Progenitor cell of endocrine pancreas (in vitro differentiated cells): ENCODE data around the gene SLC9A1. TPM values are rescaled to one million over a fixed set of nuclear protein-coding genes. Genes with fewer than 3 reads are reported as not detected.
A peak's percentile ranks its signal among the peaks of the same experiment; 100 is the strongest.

ENCODE experiments used
- DNase-seq: peaks from one replicate; pipeline ENCODE4 v3.0.0; 2021; ENCODE audit warnings: low spot score; ENCODE audit not compliant: unreplicated experiment
- H3K27ac Mint-ChIP-seq: 2 replicates; pipeline ENCODE4 v1.8.0; 2021; ENCODE audit warnings: mild to moderate bottlenecking, moderate library complexity, mixed read lengths
- H3K27me3 Mint-ChIP-seq: 2 replicates; pipeline ENCODE4 v1.8.0; 2021; ENCODE audit warnings: mixed read lengths
- H3K36me3 Mint-ChIP-seq: 2 replicates; pipeline ENCODE4 v1.8.0; 2022; ENCODE audit warnings: mixed read lengths; ENCODE audit not compliant: insufficient read depth
- H3K4me1 Mint-ChIP-seq: 2 replicates; pipeline ENCODE4 v1.8.0; 2021; ENCODE audit warnings: low read depth, mixed read lengths
- H3K4me3 Mint-ChIP-seq: 2 replicates; pipeline ENCODE4 v1.8.0; 2021; ENCODE audit warnings: low read depth, mild to moderate bottlenecking, moderate library complexity, mixed read lengths
- H3K9me3 Mint-ChIP-seq: 2 replicates; pipeline ENCODE4 v1.8.0; 2021; ENCODE audit warnings: low read depth, mixed read lengths
- CTCF ChIP-seq: fragments of 200-600 bp; sonication (generic); IDR thresholded peaks from one replicate; pipeline ENCODE4 v1.5.0; 2021; ENCODE audit warnings: antibody characterized with exemption, mild to moderate bottlenecking; ENCODE audit not compliant: unreplicated experiment
- total RNA-seq: library from RNA; stranded (reverse); gene quantifications from 2 replicates; pipeline ENCODE4 v1.2.1, GENCODE V29; 2021

The SLC9A1 gene
- total RNA-seq, 1 donor from 2014 or later = 19.6 TPM

DNA sequence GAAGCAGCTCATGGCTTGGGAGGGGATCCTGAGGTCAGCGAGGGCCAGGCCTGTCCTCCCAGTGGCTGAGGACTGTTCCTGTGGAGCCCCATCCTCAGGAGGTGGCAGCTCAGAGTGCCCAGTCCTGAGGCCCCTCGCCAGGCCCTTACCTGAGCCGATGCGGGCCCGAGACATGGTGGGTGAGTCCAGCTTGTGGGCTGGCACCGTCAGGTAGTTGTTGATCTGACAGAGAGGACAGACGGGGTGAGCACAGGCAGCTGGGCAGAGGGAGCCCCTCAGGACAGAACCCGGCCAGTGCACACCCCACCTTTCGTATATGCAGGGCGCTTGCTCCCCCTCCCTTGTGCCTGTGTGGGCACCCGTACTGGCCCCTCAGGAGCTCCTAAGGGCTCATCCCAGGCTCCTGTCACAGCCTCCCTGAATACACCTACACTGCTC lies 53.9 kb downstream of the SLC9A1 start:
- H3K4me3 Mint-ChIP-seq = no peak overlapping the region
- no peak for DNase-seq
- TF ChIP-seq CTCF = no peak
- H3K27ac Mint-ChIP-seq = no peak overlapping the region
- no peaks in the 10 kb centered on the region for H3K27me3 Mint-ChIP-seq
- peaks cover 2% of the 10 kb centered on the region for H3K36me3 Mint-ChIP-seq
- no peaks in the 10 kb centered on the region for H3K9me3 Mint-ChIP-seq
- H3K4me1 Mint-ChIP-seq = peaks cover 6% of the 10 kb centered on the region

DNA sequence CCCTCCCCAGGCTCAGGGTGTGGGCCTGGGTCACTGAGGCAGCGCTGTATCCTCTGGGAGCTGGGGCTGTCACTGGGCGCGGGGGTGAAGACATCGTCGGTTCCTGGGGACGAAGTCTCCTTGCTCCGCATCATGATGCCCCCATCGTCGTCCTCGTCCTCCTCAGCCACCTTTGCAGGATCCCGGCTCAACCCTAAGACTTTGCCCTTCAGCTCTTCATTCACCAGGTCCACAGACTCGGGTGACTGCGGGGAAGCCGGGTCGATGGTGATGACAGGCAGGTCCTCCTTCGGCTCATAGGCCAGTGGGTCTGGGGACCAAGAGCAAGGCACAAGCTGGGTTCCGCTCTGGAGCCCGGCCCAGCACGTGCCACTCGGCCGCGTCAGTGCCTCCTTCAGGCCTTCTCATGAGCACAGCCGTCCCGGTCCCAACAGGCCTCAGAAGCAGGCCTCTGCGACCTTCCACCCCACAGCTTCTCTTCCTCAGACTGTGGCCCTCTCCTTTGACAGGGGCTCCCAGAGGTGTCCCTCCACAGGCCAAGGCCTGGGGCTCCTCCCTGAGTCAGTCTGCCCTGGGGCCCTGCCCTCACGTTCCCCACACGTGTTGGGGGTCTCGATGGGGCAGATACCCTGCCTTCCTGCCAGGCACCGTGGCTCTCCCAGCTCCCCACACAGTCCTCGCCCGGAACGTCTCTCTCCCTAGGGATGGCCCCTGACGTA lies 54.4 kb downstream of the SLC9A1 start:
- TF ChIP-seq CTCF = no peak
- Mint-ChIP-seq H3K27me3 (no peaks in the 10 kb centered on the region), H3K27ac (no peak overlapping the region), H3K9me3 (no peaks in the 10 kb centered on the region), H3K36me3 (no peaks in the 10 kb centered on the region), H3K4me1 (peaks cover 6% of the 10 kb centered on the region), H3K4me3 (no peak overlapping the region)
- no peak for DNase-seq

DNA sequence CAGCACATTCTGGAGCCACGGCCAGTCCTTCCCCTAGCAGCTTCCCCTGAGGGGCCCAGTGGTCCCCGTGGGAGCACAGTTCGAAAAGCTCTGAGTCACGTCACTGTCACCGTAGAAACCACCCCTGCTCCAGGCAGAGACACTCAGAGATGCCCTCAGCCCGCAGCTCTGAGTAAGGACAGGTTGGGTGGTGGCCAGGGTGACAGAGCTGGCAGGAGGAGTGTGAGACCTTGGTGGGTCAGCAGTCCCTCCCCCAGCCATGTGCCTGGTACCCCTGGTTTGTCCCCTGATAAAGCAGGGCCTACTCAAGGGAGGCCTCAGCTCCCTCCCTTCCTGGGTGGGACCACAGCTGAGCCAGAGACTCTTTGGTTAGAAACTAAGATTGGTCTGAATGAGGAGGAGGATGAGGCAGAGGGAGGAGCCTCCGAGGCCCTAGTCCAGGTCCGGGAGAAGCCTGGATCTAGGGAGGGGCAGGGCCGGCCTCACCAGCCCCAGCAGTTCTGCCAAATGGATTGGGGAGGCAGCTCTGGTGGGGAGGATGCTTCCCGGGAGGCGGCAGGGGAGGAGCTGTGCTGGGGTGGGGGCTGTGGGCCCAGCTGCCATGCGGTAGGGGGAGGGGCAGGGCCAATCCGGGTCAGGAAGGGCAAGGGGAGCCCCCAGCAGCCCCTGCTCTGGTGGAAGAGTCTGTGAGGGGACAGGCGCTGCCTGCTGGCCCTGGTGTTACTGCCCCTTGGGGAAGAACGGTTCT lies 55.2 kb downstream of the SLC9A1 start:
- no peak for TF ChIP-seq CTCF
- Mint-ChIP-seq H3K27ac (peak overlapping the region; percentile 83), H3K36me3 (no peaks in the 10 kb centered on the region), H3K27me3 (no peaks in the 10 kb centered on the region), H3K4me3 (no peak overlapping the region), H3K4me1 (peaks cover 6% of the 10 kb centered on the region), H3K9me3 (no peaks in the 10 kb centered on the region)
- DNase-seq = no peak

DNA sequence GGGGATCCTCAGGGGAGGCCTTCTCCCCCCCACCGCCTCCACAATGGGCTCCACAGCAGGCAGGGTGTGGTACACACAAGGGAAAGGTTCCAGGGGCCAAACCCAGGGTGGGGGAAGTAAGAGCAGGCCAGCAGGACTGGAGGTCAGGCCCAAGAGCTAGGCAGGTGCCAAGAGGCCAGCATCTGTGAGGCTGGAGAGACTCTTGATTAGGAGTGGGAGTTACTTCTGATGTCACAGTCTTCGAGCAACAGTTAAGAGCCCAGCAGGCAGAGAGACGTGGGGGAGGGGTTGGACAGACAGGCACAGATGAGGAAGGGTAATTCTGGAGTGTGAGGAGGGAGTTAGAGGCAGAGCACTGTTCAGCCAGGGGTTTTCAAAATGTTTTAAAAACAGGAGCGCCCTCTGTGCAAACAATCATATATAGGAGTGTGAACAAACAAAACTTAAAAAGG lies 55.8 kb downstream of the SLC9A1 start:
- H3K9me3 Mint-ChIP-seq = no peaks in the 10 kb centered on the region
- no peaks in the 10 kb centered on the region for H3K36me3 Mint-ChIP-seq
- no peak overlapping the region for H3K4me3 Mint-ChIP-seq
- no peak for TF ChIP-seq CTCF
- peaks cover 6% of the 10 kb centered on the region for H3K4me1 Mint-ChIP-seq
- H3K27me3 Mint-ChIP-seq = no peaks in the 10 kb centered on the region
- no peak for DNase-seq
- H3K27ac Mint-ChIP-seq = peak overlapping the region; percentile 83

DNA sequence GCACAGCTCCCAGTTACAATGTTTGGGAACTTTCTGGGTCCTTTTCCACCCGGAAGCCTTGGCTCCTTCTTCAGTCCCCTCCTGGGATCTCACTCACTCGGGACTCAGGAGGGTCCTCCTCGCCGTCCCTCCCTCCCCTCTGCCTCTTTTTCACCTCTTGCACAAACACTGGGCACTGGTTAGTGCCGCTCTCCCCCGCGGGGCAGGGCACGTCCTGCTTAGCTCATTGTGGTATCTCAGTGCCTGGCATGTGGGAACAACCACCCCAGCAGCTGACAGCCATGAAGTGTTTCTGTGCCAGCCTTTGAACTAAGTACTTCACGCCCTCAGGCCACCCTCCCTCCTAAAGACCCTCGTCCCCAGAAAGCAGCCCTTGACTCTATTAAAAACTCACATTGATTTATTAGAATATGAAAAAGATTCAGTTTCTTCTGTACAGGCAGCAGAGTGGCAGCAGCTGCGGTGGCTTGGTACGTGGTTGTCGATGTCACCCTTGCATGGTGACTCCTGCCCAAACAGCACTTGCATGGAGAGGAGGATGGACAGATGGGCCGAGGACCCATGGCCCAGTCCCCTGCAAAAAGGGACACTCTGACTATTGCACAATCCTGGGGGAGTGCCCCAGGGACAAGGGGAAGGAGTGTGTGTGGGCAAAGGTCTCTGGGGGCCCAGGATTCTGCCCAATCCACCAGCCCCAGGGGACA lies 56.3 kb downstream of the SLC9A1 start:
- Mint-ChIP-seq H3K4me3 (no peak overlapping the region), H3K27me3 (no peaks in the 10 kb centered on the region), H3K36me3 (no peaks in the 10 kb centered on the region), H3K27ac (peak overlapping the region; percentile 83), H3K9me3 (no peaks in the 10 kb centered on the region), H3K4me1 (peaks cover 6% of the 10 kb centered on the region)
- DNase-seq = no peak
- no peak for TF ChIP-seq CTCF
